HepG2 (cell line): Measurements from ENCODE around the gene RNASE4. TPM values are rescaled to one million over a fixed set of nuclear protein-coding genes. Genes with fewer than 3 reads are reported as not detected.

Experiments used
- BCL6 ChIP-seq: IDR thresholded peaks from 2 replicates; pipeline ENCODE4 v1.6.1; 2016; ENCODE audit warnings: missing genetic modification reagents, missing compliant biosample characterization
- HMG20A ChIP-seq: IDR thresholded peaks from 2 replicates; pipeline ENCODE4 v1.6.1; 2016; ENCODE audit warnings: borderline replicate concordance
- KLF13 ChIP-seq: sonication (generic); formaldehyde crosslinking; IDR thresholded peaks from 2 replicates; pipeline ENCODE4 v1.4.0; 2020; ENCODE audit warnings: mild to moderate bottlenecking, missing genetic modification reagents
- POLR2AphosphoS5 ChIP-seq: IDR thresholded peaks from 2 replicates; pipeline ENCODE4 v1.6.1; 2012; ENCODE audit warnings: low read depth, low read length
- RXRA ChIP-seq: sonication (generic); formaldehyde crosslinking; IDR thresholded peaks from 2 replicates; pipeline ENCODE4 v1.5.1; 2020; ENCODE audit warnings: missing genetic modification reagents
- SMARCE1 ChIP-seq: fragments of 450-650 bp; IDR thresholded peaks from 2 replicates; pipeline ENCODE4 v1.6.1; 2017; ENCODE audit warnings: borderline replicate concordance
- ZFP41 ChIP-seq: sonication (generic); formaldehyde crosslinking; IDR thresholded peaks from 2 replicates; pipeline ENCODE4 v1.4.0; 2020; ENCODE audit warnings: mild to moderate bottlenecking, missing genetic modification reagents, borderline replicate concordance
- ZNF180 ChIP-seq: sonication (generic); formaldehyde crosslinking; IDR thresholded peaks from 2 replicates; pipeline ENCODE4 v1.4.0; 2020; ENCODE audit warnings: low read depth, missing genetic modification reagents, borderline replicate concordance
- polyA plus RNA-seq, 8 experiments: library from polyadenylated mRNA; depleted of rRNA in 3 of 8; stranded (reverse) in 7 of 8; unstranded in 1 of 8; fragments of >200 nt; fragmentation: Illumina TruSeq in 4 of 8; extraction: Trizol in 4 of 8; gene quantifications; 2 replicates each; pipeline versions ENCODE4 v1.2.1 to v1.2.3, GENCODE V29; 2011 to 2016; ENCODE audit warnings: low read depth in 4 of 8, missing spikeins in 1 of 8, mixed read lengths in 1 of 8; ENCODE audit not compliant: insufficient read depth in 1 of 8
- total RNA-seq, 5 experiments: library from RNA; depleted of rRNA; stranded (reverse); fragments of >200 nt; fragmentation: Illumina TruSeq; extraction: Trizol; gene quantifications; 2 replicates each; pipeline ENCODE4 v1.2.3, GENCODE V29; 2016; ENCODE audit warnings: low read depth in 1 of 5
- TF ChIP-seq, protein P1 (sequence below): sonication (generic); formaldehyde crosslinking; IDR thresholded peaks from 2 replicates; pipeline ENCODE4 v1.4.0; 2020; ENCODE audit warnings: missing genetic modification reagents
- TF ChIP-seq, protein P2 (sequence below): IDR thresholded peaks from 2 replicates; pipeline ENCODE4 v1.6.1; 2016; ENCODE audit warnings: missing biosample characterization, missing genetic modification reagents, low read depth
- TF ChIP-seq, protein P3 (sequence below): sonication (generic); formaldehyde crosslinking; IDR thresholded peaks from 2 replicates; pipeline ENCODE4 v1.4.0; 2020; ENCODE audit warnings: missing genetic modification reagents
- TF ChIP-seq, protein P4 (sequence below): sonication (generic); formaldehyde crosslinking; IDR thresholded peaks from 2 replicates; pipeline ENCODE4 v1.8.0; 2022; ENCODE audit warnings: low read depth, missing genetic modification reagents
- TF ChIP-seq, protein P5 (sequence below): sonication (generic); formaldehyde crosslinking; IDR thresholded peaks from 2 replicates; pipeline ENCODE4 v1.4.0; 2020; ENCODE audit warnings: missing genetic modification reagents, mild to moderate bottlenecking, borderline replicate concordance
- TF ChIP-seq, protein P6 (sequence below): sonication (generic); formaldehyde crosslinking; IDR thresholded peaks from 2 replicates; pipeline ENCODE4 v1.4.0; 2020; ENCODE audit warnings: low read depth, mild to moderate bottlenecking, missing genetic modification reagents
- TF ChIP-seq, protein P7 (sequence below): sonication (generic); formaldehyde crosslinking; IDR thresholded peaks from 2 replicates; pipeline ENCODE4 v1.4.0; 2020; ENCODE audit warnings: missing genetic modification reagents

The RNASE4 gene
- total and polyA plus RNA-seq, 2 of the 13 experiments (the other 11 are each of a cell fraction or from before 2014, with no cell fraction given): 109 to 983 TPM

DNA sequence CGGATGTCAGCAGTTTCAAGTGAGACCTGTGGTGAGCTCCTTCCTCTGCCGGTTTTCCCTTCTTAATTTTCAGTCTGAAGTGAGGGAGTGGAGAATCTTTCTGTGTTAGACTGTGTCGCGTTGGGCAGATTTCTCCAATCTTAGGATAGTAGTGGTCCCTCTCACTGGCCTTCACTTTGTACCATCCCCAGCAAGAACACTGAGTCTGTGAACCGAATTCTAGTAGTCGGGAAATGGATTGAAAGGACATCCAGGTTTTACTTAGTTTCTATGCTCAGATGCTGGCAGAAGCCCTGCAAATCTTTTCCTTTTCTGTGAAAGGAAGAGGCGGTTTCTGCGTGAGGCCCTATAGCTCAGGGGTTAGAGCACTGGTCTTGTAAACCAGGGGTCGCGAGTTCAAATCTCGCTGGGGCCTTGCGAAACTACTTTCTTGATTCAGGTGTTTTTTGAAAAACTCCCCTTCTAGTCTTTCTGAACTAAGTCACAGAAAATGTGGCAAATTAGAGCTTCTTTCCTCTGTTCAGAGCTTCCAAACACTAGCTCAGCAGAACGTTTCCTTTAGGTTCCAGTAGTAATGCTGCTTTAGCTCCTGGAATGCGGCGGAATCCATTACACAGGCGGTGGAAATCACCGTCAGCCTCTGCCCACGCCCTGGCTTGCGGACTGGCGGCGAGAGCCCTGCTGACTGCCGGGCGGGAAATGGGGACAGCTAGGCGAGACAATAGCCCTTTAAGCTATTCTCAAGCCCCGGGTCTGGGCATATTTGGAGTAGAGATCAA lies 2.8 kb upstream of the RNASE4 start (continued):
- TF ChIP-seq ZNF180 (CRISPR knock-in tag) (0 out of 2 replicates have a peak, but pooled peaks have one; percentile 88), HMG20A (no peak), BCL6 (CRISPR knock-in tag) (peak; percentile 25; the same call in 1 of the 2 replicates), KLF13 (CRISPR knock-in tag) (0 out of 2 replicates have a peak, but pooled peaks have one; percentile 47), SMARCE1 (no peak), RXRA (peak; percentile 29; the same call in 1 of the 2 replicates), POLR2AphosphoS5 (no peak), ZFP41 (no peak)
- TF ChIP-seq, protein P1, sequence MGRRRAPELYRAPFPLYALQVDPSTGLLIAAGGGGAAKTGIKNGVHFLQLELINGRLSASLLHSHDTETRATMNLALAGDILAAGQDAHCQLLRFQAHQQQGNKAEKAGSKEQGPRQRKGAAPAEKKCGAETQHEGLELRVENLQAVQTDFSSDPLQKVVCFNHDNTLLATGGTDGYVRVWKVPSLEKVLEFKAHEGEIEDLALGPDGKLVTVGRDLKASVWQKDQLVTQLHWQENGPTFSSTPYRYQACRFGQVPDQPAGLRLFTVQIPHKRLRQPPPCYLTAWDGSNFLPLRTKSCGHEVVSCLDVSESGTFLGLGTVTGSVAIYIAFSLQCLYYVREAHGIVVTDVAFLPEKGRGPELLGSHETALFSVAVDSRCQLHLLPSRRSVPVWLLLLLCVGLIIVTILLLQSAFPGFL (CRISPR knock-in tag): no peak
- TF ChIP-seq, protein P2, sequence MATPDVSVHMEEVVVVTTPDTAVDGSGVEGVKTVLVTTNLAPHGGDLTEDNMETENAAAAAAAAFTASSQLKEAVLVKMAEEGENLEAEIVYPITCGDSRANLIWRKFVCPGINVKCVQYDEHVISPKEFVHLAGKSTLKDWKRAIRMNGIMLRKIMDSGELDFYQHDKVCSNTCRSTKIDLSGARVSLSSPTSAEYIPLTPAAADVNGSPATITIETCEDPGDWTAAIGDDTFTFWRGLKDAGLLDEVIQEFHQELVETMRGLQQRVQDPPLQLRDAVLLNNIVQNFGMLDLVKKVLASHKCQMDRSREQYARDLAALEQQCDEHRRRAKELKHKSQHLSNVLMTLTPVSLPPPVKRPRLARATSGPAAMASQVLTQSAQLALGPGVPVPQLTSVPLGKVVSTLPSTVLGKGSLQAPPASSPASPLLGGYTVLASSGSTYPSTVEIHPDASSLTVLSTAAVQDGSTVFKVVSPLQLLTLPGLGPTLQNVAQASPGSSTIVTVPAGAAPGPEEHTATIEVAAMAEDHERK: no peak
- TF ChIP-seq, protein P3, sequence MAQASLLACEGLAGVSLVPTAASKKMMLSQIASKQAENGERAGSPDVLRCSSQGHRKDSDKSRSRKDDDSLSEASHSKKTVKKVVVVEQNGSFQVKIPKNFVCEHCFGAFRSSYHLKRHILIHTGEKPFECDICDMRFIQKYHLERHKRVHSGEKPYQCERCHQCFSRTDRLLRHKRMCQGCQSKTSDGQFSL (CRISPR knock-in tag): no peak
- TF ChIP-seq, protein P4, sequence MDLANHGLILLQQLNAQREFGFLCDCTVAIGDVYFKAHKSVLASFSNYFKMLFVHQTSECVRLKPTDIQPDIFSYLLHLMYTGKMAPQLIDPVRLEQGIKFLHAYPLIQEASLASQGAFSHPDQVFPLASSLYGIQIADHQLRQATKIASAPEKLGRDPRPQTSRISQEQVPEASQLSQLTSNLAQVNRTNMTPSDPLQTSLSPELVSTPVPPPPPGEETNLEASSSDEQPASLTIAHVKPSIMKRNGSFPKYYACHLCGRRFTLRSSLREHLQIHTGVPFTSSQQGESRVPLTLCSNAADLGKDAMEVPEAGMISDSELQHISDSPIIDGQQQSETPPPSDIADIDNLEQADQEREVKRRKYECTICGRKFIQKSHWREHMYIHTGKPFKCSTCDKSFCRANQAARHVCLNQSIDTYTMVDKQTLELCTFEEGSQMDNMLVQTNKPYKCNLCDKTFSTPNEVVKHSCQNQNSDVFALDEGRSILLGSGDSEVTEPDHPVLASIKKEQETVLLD (CRISPR knock-in tag): no peak
- TF ChIP-seq, protein P5, sequence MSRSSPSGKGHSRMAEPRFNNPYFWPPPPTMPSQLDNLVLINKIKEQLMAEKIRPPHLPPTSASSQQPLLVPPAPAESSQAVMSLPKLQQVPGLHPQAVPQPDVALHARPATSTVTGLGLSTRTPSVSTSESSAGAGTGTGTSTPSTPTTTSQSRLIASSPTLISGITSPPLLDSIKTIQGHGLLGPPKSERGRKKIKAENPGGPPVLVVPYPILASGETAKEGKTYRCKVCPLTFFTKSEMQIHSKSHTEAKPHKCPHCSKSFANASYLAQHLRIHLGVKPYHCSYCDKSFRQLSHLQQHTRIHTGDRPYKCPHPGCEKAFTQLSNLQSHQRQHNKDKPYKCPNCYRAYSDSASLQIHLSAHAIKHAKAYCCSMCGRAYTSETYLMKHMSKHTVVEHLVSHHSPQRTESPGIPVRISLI (CRISPR knock-in tag): peak; percentile 48; the same call in 1 of the 2 replicates
- TF ChIP-seq, protein P6, sequence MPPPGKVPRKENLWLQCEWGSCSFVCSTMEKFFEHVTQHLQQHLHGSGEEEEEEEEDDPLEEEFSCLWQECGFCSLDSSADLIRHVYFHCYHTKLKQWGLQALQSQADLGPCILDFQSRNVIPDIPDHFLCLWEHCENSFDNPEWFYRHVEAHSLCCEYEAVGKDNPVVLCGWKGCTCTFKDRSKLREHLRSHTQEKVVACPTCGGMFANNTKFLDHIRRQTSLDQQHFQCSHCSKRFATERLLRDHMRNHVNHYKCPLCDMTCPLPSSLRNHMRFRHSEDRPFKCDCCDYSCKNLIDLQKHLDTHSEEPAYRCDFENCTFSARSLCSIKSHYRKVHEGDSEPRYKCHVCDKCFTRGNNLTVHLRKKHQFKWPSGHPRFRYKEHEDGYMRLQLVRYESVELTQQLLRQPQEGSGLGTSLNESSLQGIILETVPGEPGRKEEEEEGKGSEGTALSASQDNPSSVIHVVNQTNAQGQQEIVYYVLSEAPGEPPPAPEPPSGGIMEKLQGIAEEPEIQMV (CRISPR knock-in tag): no peak
- TF ChIP-seq, protein P7, sequence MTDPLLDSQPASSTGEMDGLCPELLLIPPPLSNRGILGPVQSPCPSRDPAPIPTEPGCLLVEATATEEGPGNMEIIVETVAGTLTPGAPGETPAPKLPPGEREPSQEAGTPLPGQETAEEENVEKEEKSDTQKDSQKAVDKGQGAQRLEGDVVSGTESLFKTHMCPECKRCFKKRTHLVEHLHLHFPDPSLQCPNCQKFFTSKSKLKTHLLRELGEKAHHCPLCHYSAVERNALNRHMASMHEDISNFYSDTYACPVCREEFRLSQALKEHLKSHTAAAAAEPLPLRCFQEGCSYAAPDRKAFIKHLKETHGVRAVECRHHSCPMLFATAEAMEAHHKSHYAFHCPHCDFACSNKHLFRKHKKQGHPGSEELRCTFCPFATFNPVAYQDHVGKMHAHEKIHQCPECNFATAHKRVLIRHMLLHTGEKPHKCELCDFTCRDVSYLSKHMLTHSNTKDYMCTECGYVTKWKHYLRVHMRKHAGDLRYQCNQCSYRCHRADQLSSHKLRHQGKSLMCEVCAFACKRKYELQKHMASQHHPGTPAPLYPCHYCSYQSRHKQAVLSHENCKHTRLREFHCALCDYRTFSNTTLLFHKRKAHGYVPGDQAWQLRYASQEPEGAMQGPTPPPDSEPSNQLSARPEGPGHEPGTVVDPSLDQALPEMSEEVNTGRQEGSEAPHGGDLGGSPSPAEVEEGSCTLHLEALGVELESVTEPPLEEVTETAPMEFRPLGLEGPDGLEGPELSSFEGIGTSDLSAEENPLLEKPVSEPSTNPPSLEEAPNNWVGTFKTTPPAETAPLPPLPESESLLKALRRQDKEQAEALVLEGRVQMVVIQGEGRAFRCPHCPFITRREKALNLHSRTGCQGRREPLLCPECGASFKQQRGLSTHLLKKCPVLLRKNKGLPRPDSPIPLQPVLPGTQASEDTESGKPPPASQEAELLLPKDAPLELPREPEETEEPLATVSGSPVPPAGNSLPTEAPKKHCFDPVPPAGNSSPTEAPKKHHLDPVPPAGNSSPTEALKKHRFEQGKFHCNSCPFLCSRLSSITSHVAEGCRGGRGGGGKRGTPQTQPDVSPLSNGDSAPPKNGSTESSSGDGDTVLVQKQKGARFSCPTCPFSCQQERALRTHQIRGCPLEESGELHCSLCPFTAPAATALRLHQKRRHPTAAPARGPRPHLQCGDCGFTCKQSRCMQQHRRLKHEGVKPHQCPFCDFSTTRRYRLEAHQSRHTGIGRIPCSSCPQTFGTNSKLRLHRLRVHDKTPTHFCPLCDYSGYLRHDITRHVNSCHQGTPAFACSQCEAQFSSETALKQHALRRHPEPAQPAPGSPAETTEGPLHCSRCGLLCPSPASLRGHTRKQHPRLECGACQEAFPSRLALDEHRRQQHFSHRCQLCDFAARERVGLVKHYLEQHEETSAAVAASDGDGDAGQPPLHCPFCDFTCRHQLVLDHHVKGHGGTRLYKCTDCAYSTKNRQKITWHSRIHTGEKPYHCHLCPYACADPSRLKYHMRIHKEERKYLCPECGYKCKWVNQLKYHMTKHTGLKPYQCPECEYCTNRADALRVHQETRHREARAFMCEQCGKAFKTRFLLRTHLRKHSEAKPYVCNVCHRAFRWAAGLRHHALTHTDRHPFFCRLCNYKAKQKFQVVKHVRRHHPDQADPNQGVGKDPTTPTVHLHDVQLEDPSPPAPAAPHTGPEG: no peak
